NB4 (cell line): ENCODE results near the gene NT5DC3.

Experiments used
- CTCF ChIP-seq: IDR thresholded peaks from one replicate; pipeline ENCODE4 v1.5.1; 2012; ENCODE audit warnings: low read depth, low read length
- POLR2A ChIP-seq: IDR thresholded peaks from 2 replicates; pipeline ENCODE4 v1.6.1; 2011; ENCODE audit warnings: mild to moderate bottlenecking; ENCODE audit not compliant: insufficient read length; ENCODE audit errors: extremely low read depth

DNA sequence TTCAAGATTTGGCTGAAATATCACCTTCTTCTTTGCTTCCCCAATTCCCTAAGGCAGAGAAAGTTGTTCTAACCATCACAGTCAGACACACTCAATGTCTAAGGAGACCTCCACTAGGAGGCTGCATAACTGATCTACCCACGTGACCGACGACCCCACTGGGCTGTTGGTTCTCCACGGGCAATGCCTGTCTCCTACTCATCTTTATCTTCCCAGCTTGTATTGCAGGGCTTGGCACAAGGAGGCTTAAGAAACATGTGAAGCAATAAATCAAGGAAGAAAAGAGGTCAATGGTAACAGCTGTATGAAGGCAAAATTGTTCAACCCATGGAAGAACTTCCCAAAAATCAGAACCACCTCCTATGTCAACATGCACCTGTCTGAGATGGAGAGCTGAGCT is 27.1 kb downstream of the NT5DC3 start:
- TF ChIP-seq POLR2A (no peak), CTCF (no peak)
